Measurements from ENCODE around the gene MITD1.
"Not testable (repeated sequence)": the region's sequence is repeated elsewhere in the genome, so short reads cannot be mapped to it uniquely, and the experiment has no call there.

MITD1 gene

GRCh38 chr2:99154643-99155536, 26.0 kb downstream of the MITD1 start, which contains the start of the genes LIPT1 and TSGA10:
Gene LIPT1 (plus strand): TSS chr2:99154967. CDS start chr2:99161958, 6,991 bp downstream.
Gene TSGA10 (minus strand): TSS chr2:99154942. CDS start chr2:99109439, 45,503 bp downstream.
- peak; percentile 91 for DNase-seq

GRCh38 chr2:99153921-99154604, 26.8 kb downstream of the MITD1 start:
- DNase-seq = no peak

GRCh38 chr2:99152199-99152895, 28.5 kb downstream of the MITD1 start:
- DNase-seq = no peak

GRCh38 chr2:99150706-99151105, 30.2 kb downstream of the MITD1 start:
- DNase-seq = no peak

- DNase-seq = peak; percentile 93
Observed at GRCh38 chr2:99141110-99142108, 39.4 kb downstream of the MITD1 start, which contains the start of gene C2orf15. Gene C2orf15 (plus strand): TSS chr2:99141707. CDS start chr2:99150559, 8,852 bp downstream.

- no peak for DNase-seq
Observed at GRCh38 chr2:99140860-99141109, 40.1 kb downstream of the MITD1 start.

- no peak for DNase-seq
Observed at GRCh38 chr2:99140056-99140859, 40.6 kb downstream of the MITD1 start.

GRCh38 chr2:99139003-99139402, 41.9 kb downstream of the MITD1 start:
- no peak for DNase-seq

- DNase-seq = not testable (repeated sequence)
Observed at GRCh38 chr2:99135044-99135556, 45.8 kb downstream of the MITD1 start.

- no peak for DNase-seq
Observed at GRCh38 chr2:99127981-99128380, 52.9 kb downstream of the MITD1 start.

All from right forelimb (tissue), 1 donor.